GM23248 (cell line): ENCODE data around the gene CBFA2T2. TPM values are rescaled to one million over a fixed set of nuclear protein-coding genes. Genes with fewer than 3 reads are reported as not detected.

Experiments used
- DNase-seq: peaks from one replicate; pipeline ENCODE4 v3.0.0-alpha.2; 2015
- H2AFZ ChIP-seq: fragments of 200-600 bp; sonication (generic); 2 replicates; pipeline ENCODE4 v1.6.1; 2016; ENCODE audit warnings: antibody characterized with exemption
- H3F3A ChIP-seq: fragments of 200-600 bp; sonication (generic); 2 replicates; pipeline ENCODE4 v1.6.1; 2016; ENCODE audit warnings: mild to moderate bottlenecking, antibody characterized with exemption, mixed run types; ENCODE audit not compliant: insufficient read depth
- H3K27ac ChIP-seq: fragments of 200-600 bp; sonication (generic); 2 replicates; pipeline ENCODE4 v1.5.1; 2016; ENCODE audit warnings: mild to moderate bottlenecking
- H3K27me3 ChIP-seq: fragments of 200-600 bp; sonication (generic); replicated peaks from 2 replicates; pipeline ENCODE4 v1.6.1; 2016; ENCODE audit warnings: mild to moderate bottlenecking; ENCODE audit not compliant: insufficient read depth
- H3K36me3 ChIP-seq: fragments of 200-600 bp; sonication (generic); 2 replicates; pipeline ENCODE4 v1.6.1; 2016; ENCODE audit warnings: low read depth, mild to moderate bottlenecking
- H3K4me1 ChIP-seq: fragments of 200-600 bp; sonication (generic); 2 replicates; pipeline ENCODE4 v1.6.1; 2016; ENCODE audit warnings: mild to moderate bottlenecking; ENCODE audit not compliant: insufficient read depth
- H3K4me2 ChIP-seq: fragments of 200-600 bp; sonication (generic); one replicate; pipeline ENCODE4 v1.6.1; 2016; ENCODE audit warnings: mild to moderate bottlenecking; ENCODE audit not compliant: unreplicated experiment
- H3K4me3 ChIP-seq: fragments of 200-600 bp; sonication (generic); 2 replicates; pipeline ENCODE4 v1.5.1; 2016; ENCODE audit warnings: mild to moderate bottlenecking
- H3K79me2 ChIP-seq: fragments of 200-600 bp; sonication (generic); 2 replicates; pipeline ENCODE4 v1.6.1; 2016; ENCODE audit warnings: mild to moderate bottlenecking; ENCODE audit not compliant: insufficient read depth
- H3K9ac ChIP-seq: fragments of 200-600 bp; sonication (generic); 2 replicates; pipeline ENCODE4 v1.6.1; 2016; ENCODE audit warnings: mild to moderate bottlenecking
- H3K9me2 ChIP-seq: fragments of 200-600 bp; sonication (generic); 2 replicates; pipeline ENCODE4 v1.6.1; 2016; ENCODE audit warnings: mixed run types, mild to moderate bottlenecking, moderate library complexity; ENCODE audit not compliant: insufficient read depth
- H3K9me3 ChIP-seq: fragments of 200-600 bp; sonication (generic); one replicate; pipeline ENCODE4 v1.6.1; 2017; ENCODE audit warnings: low read depth
- H4K20me1 ChIP-seq: fragments of 200-600 bp; sonication (generic); 2 replicates; pipeline ENCODE4 v1.6.0; 2016; ENCODE audit not compliant: insufficient read depth
- EZH2 ChIP-seq: fragments of 200-600 bp; sonication (generic); IDR thresholded peaks from 2 replicates; pipeline ENCODE4 v1.6.1; 2018; ENCODE audit warnings: antibody characterized with exemption, mild to moderate bottlenecking; ENCODE audit not compliant: insufficient read depth, poor library complexity, severe bottlenecking
- EZH2phosphoT487 ChIP-seq: fragments of 200-600 bp; sonication (generic); IDR thresholded peaks from 2 replicates; pipeline ENCODE4 v1.6.1; 2018; ENCODE audit warnings: antibody characterized with exemption, moderate library complexity, mild to moderate bottlenecking, low read depth; ENCODE audit not compliant: insufficient read depth
- WGBS, 2 experiments: methylation state at CpG; one replicate each; pipeline ENCODE4 v1.1.6; 2015 to 2017; ENCODE audit warnings: low lambda C conversion rate in 2 of 2, low coverage in 1 of 2; ENCODE audit errors: missing lambda C conversion rate in 2 of 2; 5-methylcytosine and 5-hydroxymethylcytosine counted together
- in situ Hi-C: fragments of 300-500 bp; cut with MboI; formaldehyde crosslinking; loops from 2 replicates; pipeline ENCODE4 v1.15.0; 2020
- polyA plus RNA-seq: library from polyadenylated mRNA; unstranded; fragments of >200 nt; fragmentation: Nextera tagmentation; extraction: Ambion mirVana; gene quantifications from 2 replicates; pipeline ENCODE4 v1.2.1, GENCODE V29; 2016
- total RNA-seq: library from RNA; depleted of rRNA; stranded (reverse); fragments of >200 nt; shearing (Covaris generic); gene quantifications from 2 replicates; pipeline ENCODE4 v1.2.3, GENCODE V29; 2014

CBFA2T2 gene
- total and polyA plus RNA-seq, 2 experiments from 2014 or later = 5.3 to 8.7 TPM

- no peaks in the 10 kb centered on the region for H3K36me3 ChIP-seq
- no peak overlapping the region for H3K4me3 ChIP-seq
- H3K9me3 ChIP-seq = no peaks in the 10 kb centered on the region
- H3K79me2 ChIP-seq = no peaks in the 10 kb centered on the region
- H4K20me1 ChIP-seq = no peaks in the 10 kb centered on the region
- peaks cover 7% of the 10 kb centered on the region; the same call in 1 of the 2 replicates for H3K27me3 ChIP-seq
- no peak overlapping the region for H2AFZ ChIP-seq
- H3K4me2 ChIP-seq = no peak overlapping the region
- H3K27ac ChIP-seq = no peak overlapping the region
- DNase-seq = no peak
- no peaks in the 10 kb centered on the region for H3F3A ChIP-seq
- WGBS, 2 experiments = 78 to 82% methylated on average over 11 of the region's 11 CpGs
- TF ChIP-seq EZH2 (no peak), EZH2phosphoT487 (no peak)
- H3K9me2 ChIP-seq = no peaks in the 10 kb centered on the region
- no peak overlapping the region for H3K9ac ChIP-seq
- in situ Hi-C loops = no loop called here
- no peaks in the 10 kb centered on the region for H3K4me1 ChIP-seq
Measured at GRCh38 chr20:33474963-33475362, 14.9 kb upstream of the CBFA2T2 start.

GRCh38 chr20:33475381-33476152 lies 14.3 kb upstream of the CBFA2T2 start:
- H3K4me1 ChIP-seq = no peaks in the 10 kb centered on the region
- in situ Hi-C loops = no loop called here
- no peaks in the 10 kb centered on the region for H3K79me2 ChIP-seq
- peaks cover 7% of the 10 kb centered on the region; the same call in 1 of the 2 replicates for H3K27me3 ChIP-seq
- no peaks in the 10 kb centered on the region for H4K20me1 ChIP-seq
- no peak overlapping the region for H3K4me3 ChIP-seq
- H3K36me3 ChIP-seq = no peaks in the 10 kb centered on the region
- no peak overlapping the region for H3K4me2 ChIP-seq
- H2AFZ ChIP-seq = no peak overlapping the region
- DNase-seq = no peak
- no peak for TF ChIP-seq EZH2
- no peak for TF ChIP-seq EZH2phosphoT487
- H3K27ac ChIP-seq = no peak overlapping the region
- H3K9me2 ChIP-seq = no peaks in the 10 kb centered on the region
- no peaks in the 10 kb centered on the region for H3F3A ChIP-seq
- 21 to 29% methylated on average over 10 to 14 of the region's 14 CpGs for WGBS, 2 experiments
- no peaks in the 10 kb centered on the region for H3K9me3 ChIP-seq
- H3K9ac ChIP-seq = no peak overlapping the region

GRCh38 chr20:33477386-33478234 lies 12.3 kb upstream of the CBFA2T2 start:
- Histone ChIP-seq H3K9me2 (no peaks in the 10 kb centered on the region), H3K9me3 (no peaks in the 10 kb centered on the region), H2AFZ (no peak overlapping the region), H3K27ac (no peak overlapping the region), H3K4me2 (no peak overlapping the region), H3K27me3 (peaks cover 7% of the 10 kb centered on the region; the same call in 1 of the 2 replicates), H3K36me3 (no peaks in the 10 kb centered on the region), H3K79me2 (no peaks in the 10 kb centered on the region), H3K4me1 (no peaks in the 10 kb centered on the region), H3F3A (no peaks in the 10 kb centered on the region), H3K9ac (no peak overlapping the region), H4K20me1 (no peaks in the 10 kb centered on the region), H3K4me3 (no peak overlapping the region)
- no peak for TF ChIP-seq EZH2phosphoT487
- TF ChIP-seq EZH2 = no peak
- WGBS, 2 experiments = 79 to 80% methylated on average over 7 of the region's 7 CpGs
- no peak for DNase-seq
- in situ Hi-C loops = no loop called here

DNA sequence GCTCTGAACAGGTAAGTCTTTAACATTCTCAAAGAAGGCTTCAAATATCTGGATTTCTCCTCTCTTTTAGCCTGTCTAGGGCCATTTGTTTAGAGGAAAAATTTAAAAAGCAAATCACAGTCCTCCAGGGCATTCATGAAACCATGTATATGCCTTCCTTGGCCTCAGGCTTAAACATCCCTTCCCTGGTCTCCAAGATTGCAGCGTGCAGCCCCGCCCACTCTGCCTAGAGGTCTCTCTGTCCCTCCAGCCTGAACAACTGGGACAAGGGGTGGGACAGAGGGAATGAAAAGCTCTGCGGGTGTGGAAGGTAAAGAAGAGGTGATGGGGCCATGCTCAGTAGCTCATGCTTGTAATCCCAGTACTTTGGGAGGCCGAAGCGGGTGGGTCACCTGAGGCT lies 9.8 kb upstream of the CBFA2T2 start:
- WGBS, 2 experiments = 80 to 84% methylated on average over 5 of the region's 5 CpGs
- in situ Hi-C loops = no loop called here
- no peaks in the 10 kb centered on the region for H3K9me2 ChIP-seq

More for the DNA sequence above, 9.8 kb upstream of the CBFA2T2 start:
- Histone ChIP-seq H4K20me1 (no peaks in the 10 kb centered on the region), H3K36me3 (no peaks in the 10 kb centered on the region), H3K9ac (no peak overlapping the region), H3K27ac (no peak overlapping the region), H3F3A (no peaks in the 10 kb centered on the region), H3K4me2 (no peak overlapping the region), H3K4me1 (no peaks in the 10 kb centered on the region), H3K79me2 (no peaks in the 10 kb centered on the region), H3K27me3 (no peaks in the 10 kb centered on the region), H3K9me3 (no peaks in the 10 kb centered on the region), H2AFZ (no peak overlapping the region), H3K4me3 (no peak overlapping the region)
- DNase-seq = no peak
- no peak for TF ChIP-seq EZH2phosphoT487
- no peak for TF ChIP-seq EZH2
